H1 (cell line): Measurements from ENCODE around the gene FAF2. TPM values are rescaled to one million over a fixed set of nuclear protein-coding genes. Genes with fewer than 3 reads are reported as not detected.

Experiments
- POLR2AphosphoS5 ChIP-seq: IDR thresholded peaks from 2 replicates; pipeline ENCODE4 v1.6.1; 2011; ENCODE audit warnings: low read depth, low read length
- polyA plus RNA-seq, 7 experiments: library from polyadenylated mRNA; depleted of rRNA in 3 of 7; stranded (reverse) in 5 of 7; unstranded in 2 of 7; fragments of >200 nt in 5 of 7; fragments of 200-250 nt in 2 of 7; gene quantifications; 1 replicate in 5 of 7; 2 replicates in 1 of 7; 4 replicates in 1 of 7; pipeline versions ENCODE4 v1.2.1 to v1.2.3, GENCODE V29; 2011 to 2013; ENCODE audit warnings: missing spikeins in 2 of 7, mixed read lengths in 2 of 7
- total RNA-seq: library from RNA; stranded (reverse); fragmentation: NEBNext Ultra II Directional; extraction: Animal tissue kit (Norgen Biotek cat#: 25700); gene quantifications from 2 replicates; pipeline ENCODE4 v1.2.1, GENCODE V29; 2021

The FAF2 gene
- total and polyA plus RNA-seq, 2 of the 8 experiments (the other 6 are each of a cell fraction or from before 2014, with no cell fraction given) = 20.8 to 35.8 TPM

DNA sequence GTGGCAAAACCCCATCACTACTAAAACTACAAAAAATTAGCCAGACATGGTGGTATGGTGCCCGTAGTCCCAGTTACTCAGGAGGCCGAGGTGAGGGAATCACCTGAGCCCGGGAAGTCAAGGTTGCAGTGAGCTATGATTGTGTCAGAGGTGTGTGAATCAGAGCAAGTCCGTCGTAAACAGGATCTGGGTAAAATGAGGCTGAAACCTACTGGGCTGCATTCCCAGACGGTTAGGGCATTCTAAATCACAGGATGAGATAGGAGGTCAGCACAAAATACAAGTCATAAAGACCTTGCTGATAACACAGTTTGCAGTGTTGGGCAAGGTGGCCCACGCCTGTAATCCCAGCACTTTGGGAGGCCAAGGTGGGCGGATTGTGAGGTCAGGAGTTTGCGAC lies 29.9 kb upstream of the FAF2 start (continued):
- no peak for TF ChIP-seq POLR2AphosphoS5
- TF ChIP-seq, all 59 proteins: peak for 0
